ENCODE data around the gene CCIN. TPM values are rescaled to one million over a fixed set of nuclear protein-coding genes. Genes with fewer than 3 reads are reported as not detected.

CCIN gene
- total and polyA plus RNA-seq, 9 of the 15 experiments (the other 6 are each of a cell fraction or from before 2014, with no cell fraction given): not detected

- TF ChIP-seq ZBTB40 (IDR thresholded peaks at IDR 0.05) (peak; percentile 89), ZBTB40 (CRISPR knock-in tag; IDR thresholded peaks at IDR 0.05) (no peak), KLF10 (CRISPR knock-in tag; IDR thresholded peaks at IDR 0.05) (no peak), RBFOX2 (IDR thresholded peaks at IDR 0.05; ENCODE audit: low read depth, low read length) (peak; percentile 99), CTBP1 (IDR thresholded peaks at IDR 0.05; ENCODE audit: borderline replicate concordance) (peak; percentile 14; the same call in 1 of the 2 replicates), NR1H2 (CRISPR knock-in tag; IDR thresholded peaks at IDR 0.05) (no peak), NFYB (IDR thresholded peaks at IDR 0.05; ENCODE audit: extremely low read depth, insufficient read length) (peak; percentile 78), FOXK2 (conservative IDR thresholded peaks at IDR 0.05 in 1 of 2, IDR thresholded peaks at IDR 0.05 in 1 of 2; ENCODE audit: low read depth in 2 of 2) (peak; percentile 76 to 78), BRCA1 (IDR thresholded peaks at IDR 0.05) (no peak), BRCA1 (CRISPR knock-in tag; IDR thresholded peaks at IDR 0.05) (no peak), GATAD2A (IDR thresholded peaks at IDR 0.05) (peak; percentile 37; the same call in 1 of the 2 replicates), NFIC (IDR thresholded peaks at IDR 0.05) (0 out of 2 replicates have a peak, but pooled peaks have one; percentile 25), RHOXF2B (CRISPR knock-in tag; conservative IDR thresholded peaks at IDR 0.05) (no peak)
- TF ChIP-seq, protein P1, sequence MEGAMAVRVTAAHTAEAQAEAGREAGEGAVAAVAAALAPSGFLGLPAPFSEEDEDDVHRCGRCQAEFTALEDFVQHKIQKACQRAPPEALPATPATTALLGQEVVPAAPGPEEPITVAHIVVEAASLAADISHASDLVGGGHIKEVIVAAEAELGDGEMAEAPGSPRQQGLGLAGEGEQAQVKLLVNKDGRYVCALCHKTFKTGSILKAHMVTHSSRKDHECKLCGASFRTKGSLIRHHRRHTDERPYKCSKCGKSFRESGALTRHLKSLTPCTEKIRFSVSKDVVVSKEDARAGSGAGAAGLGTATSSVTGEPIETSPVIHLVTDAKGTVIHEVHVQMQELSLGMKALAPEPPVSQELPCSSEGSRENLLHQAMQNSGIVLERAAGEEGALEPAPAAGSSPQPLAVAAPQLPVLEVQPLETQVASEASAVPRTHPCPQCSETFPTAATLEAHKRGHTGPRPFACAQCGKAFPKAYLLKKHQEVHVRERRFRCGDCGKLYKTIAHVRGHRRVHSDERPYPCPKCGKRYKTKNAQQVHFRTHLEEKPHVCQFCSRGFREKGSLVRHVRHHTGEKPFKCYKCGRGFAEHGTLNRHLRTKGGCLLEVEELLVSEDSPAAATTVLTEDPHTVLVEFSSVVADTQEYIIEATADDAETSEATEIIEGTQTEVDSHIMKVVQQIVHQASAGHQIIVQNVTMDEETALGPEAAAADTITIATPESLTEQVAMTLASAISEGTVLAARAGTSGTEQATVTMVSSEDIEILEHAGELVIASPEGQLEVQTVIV (CRISPR knock-in tag; IDR thresholded peaks at IDR 0.05; ENCODE audit: borderline replicate concordance): no peak
- TF ChIP-seq, protein P2, sequence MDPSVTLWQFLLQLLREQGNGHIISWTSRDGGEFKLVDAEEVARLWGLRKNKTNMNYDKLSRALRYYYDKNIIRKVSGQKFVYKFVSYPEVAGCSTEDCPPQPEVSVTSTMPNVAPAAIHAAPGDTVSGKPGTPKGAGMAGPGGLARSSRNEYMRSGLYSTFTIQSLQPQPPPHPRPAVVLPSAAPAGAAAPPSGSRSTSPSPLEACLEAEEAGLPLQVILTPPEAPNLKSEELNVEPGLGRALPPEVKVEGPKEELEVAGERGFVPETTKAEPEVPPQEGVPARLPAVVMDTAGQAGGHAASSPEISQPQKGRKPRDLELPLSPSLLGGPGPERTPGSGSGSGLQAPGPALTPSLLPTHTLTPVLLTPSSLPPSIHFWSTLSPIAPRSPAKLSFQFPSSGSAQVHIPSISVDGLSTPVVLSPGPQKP (CRISPR knock-in tag; IDR thresholded peaks at IDR 0.05): no peak
These were observed 21.5 kb downstream of the CCIN start, which contains the start of gene CLTA (continued) for GRCh38 chr9:36190388-36191289.

Data from K562 (cell line).